ENCODE results near the gene ANO8.

ANO8 gene

GRCh38 chr19:17328517-17329365 is 5.9 kb downstream of the ANO8 start:
- no peak for DNase-seq (ENCODE audit: low read depth)

- DNase-seq (ENCODE audit: low read depth), result no peak
These were observed 6.8 kb downstream of the ANO8 start for GRCh38 chr19:17327654-17328516.

- no peak for DNase-seq (ENCODE audit: low read depth)
These were observed 7.5 kb downstream of the ANO8 start for GRCh38 chr19:17327068-17327653.

GRCh38 chr19:17326595-17326966 is 8.1 kb downstream of the ANO8 start:
- no peak for DNase-seq (ENCODE audit: low read depth)

GRCh38 chr19:17325881-17326594 is 8.6 kb downstream of the ANO8 start:
- DNase-seq (ENCODE audit: low read depth), result no peak

GRCh38 chr19:17325133-17325532 is 9.5 kb downstream of the ANO8 start:
- DNase-seq (ENCODE audit: low read depth), result no peak

GRCh38 chr19:17324357-17325114 is 10.1 kb downstream of the ANO8 start:
- no peak for DNase-seq (ENCODE audit: low read depth)

- DNase-seq (ENCODE audit: low read depth), result no peak
These were observed 10.7 kb downstream of the ANO8 start for GRCh38 chr19:17323964-17324332.

GRCh38 chr19:17323300-17323963 is 11.2 kb downstream of the ANO8 start:
- no peak for DNase-seq (ENCODE audit: low read depth)

- DNase-seq (ENCODE audit: low read depth), result no peak
These were observed 11.8 kb downstream of the ANO8 start for GRCh38 chr19:17322854-17323253.

- no peak for DNase-seq (ENCODE audit: low read depth)
These were observed 12.8 kb downstream of the ANO8 start for GRCh38 chr19:17321655-17322489.

GRCh38 chr19:17320435-17320834 is 14.2 kb downstream of the ANO8 start:
- DNase-seq (ENCODE audit: low read depth), result no peak

GRCh38 chr19:17319473-17320238 is 15.0 kb downstream of the ANO8 start:
- no peak for DNase-seq (ENCODE audit: low read depth)

- DNase-seq (ENCODE audit: low read depth), result no peak
These were observed 15.7 kb downstream of the ANO8 start for GRCh38 chr19:17318966-17319365.

GRCh38 chr19:17314007-17314593 is 20.6 kb downstream of the ANO8 start:
- DNase-seq (ENCODE audit: low read depth), result no peak

- DNase-seq (ENCODE audit: low read depth), result no peak
These were observed 22.2 kb downstream of the ANO8 start for GRCh38 chr19:17312189-17313113.

- DNase-seq (ENCODE audit: low read depth), result no peak
These were observed 23.0 kb downstream of the ANO8 start for GRCh38 chr19:17311455-17312188.
